Astrocyte (in vitro differentiated cells and primary cell): Measurements from ENCODE around the gene ANKS1A. TPM values are rescaled to one million over a fixed set of nuclear protein-coding genes. Genes with fewer than 3 reads are reported as not detected.

Source experiments
- DNase-seq: peaks from one replicate; pipeline ENCODE4 v3.0.0-alpha.2; 2010; ENCODE audit warnings: low read depth
- FAIRE-seq: peaks from 2 replicates; lab custom pipeline; 2011; peaks lifted over from hg19 to GRCh38; lab: Jason Lieb, UNC
- H2AFZ ChIP-seq: 2 replicates; pipeline ENCODE4 v1.6.0; 2012; ENCODE audit warnings: low read depth, low read length, inconsistent platforms
- H3K27ac ChIP-seq: 2 replicates; pipeline ENCODE4 v1.5.1; 2011; ENCODE audit warnings: low read depth, low read length, inconsistent platforms
- H3K27me3 ChIP-seq: 2 replicates; pipeline ENCODE4 v1.6.0; 2011; ENCODE audit warnings: low read length, inconsistent platforms; ENCODE audit not compliant: insufficient read depth
- H3K36me3 ChIP-seq: 2 replicates; pipeline ENCODE4 v1.5.1; 2011; ENCODE audit warnings: low read length, inconsistent platforms; ENCODE audit not compliant: insufficient read depth
- H3K4me1 ChIP-seq: 2 replicates; pipeline ENCODE4 v1.5.1; 2011; ENCODE audit warnings: low read length, inconsistent platforms; ENCODE audit not compliant: insufficient read depth
- H3K4me2 ChIP-seq: 2 replicates; pipeline ENCODE4 v1.6.0; 2012; ENCODE audit warnings: low read length, inconsistent platforms
- H3K4me3 ChIP-seq: 2 replicates; pipeline ENCODE4 v1.5.1; 2011; ENCODE audit warnings: low read depth, mild to moderate bottlenecking, low read length, inconsistent platforms; ENCODE audit not compliant: insufficient read depth
- H3K79me2 ChIP-seq: 2 replicates; pipeline ENCODE4 v1.6.0; 2012; ENCODE audit warnings: mild to moderate bottlenecking, low read length, inconsistent platforms; ENCODE audit not compliant: insufficient read depth
- H3K9ac ChIP-seq: 2 replicates; pipeline ENCODE4 v1.6.0; 2012; ENCODE audit warnings: mild to moderate bottlenecking, low read length, inconsistent platforms
- H3K9me3 ChIP-seq: 2 replicates; pipeline ENCODE4 v1.5.1; 2012; ENCODE audit warnings: low read depth, mild to moderate bottlenecking, low read length, inconsistent platforms; ENCODE audit not compliant: insufficient read depth
- H4K20me1 ChIP-seq: 2 replicates; pipeline ENCODE4 v1.6.0; 2012; ENCODE audit warnings: low read length, inconsistent platforms; ENCODE audit not compliant: insufficient read depth
- H3K27ac Mint-ChIP-seq: one replicate; pipeline ENCODE4 v1.8.0; 2021; ENCODE audit warnings: mild to moderate bottlenecking, mixed read lengths; ENCODE audit not compliant: unreplicated experiment
- H3K27me3 Mint-ChIP-seq: one replicate; pipeline ENCODE4 v1.8.0; 2021; ENCODE audit warnings: low read depth, mixed read lengths; ENCODE audit not compliant: unreplicated experiment
- H3K36me3 Mint-ChIP-seq: one replicate; pipeline ENCODE4 v1.8.0; 2021; ENCODE audit warnings: low read depth, mixed read lengths; ENCODE audit not compliant: unreplicated experiment
- H3K4me1 Mint-ChIP-seq: one replicate; pipeline ENCODE4 v1.8.0; 2021; ENCODE audit warnings: low read depth, mixed read lengths; ENCODE audit not compliant: unreplicated experiment
- H3K4me3 Mint-ChIP-seq: one replicate; pipeline ENCODE4 v1.8.0; 2021; ENCODE audit warnings: mild to moderate bottlenecking, moderate library complexity, mixed read lengths; ENCODE audit not compliant: unreplicated experiment
- H3K9me3 Mint-ChIP-seq: one replicate; pipeline ENCODE4 v1.8.0; 2021; ENCODE audit warnings: mild to moderate bottlenecking, mixed read lengths; ENCODE audit not compliant: unreplicated experiment
- EZH2 ChIP-seq: IDR thresholded peaks from 2 replicates; pipeline ENCODE4 v1.6.1; 2012; ENCODE audit warnings: mild to moderate bottlenecking, low read length, inconsistent platforms; ENCODE audit not compliant: insufficient read depth
- total RNA-seq: library from RNA; stranded (reverse); gene quantifications from 2 replicates; pipeline ENCODE4 v1.2.1, GENCODE V29; 2021
- TF ChIP-seq, protein P1 (sequence below): IDR thresholded peaks from 2 replicates; pipeline ENCODE4 v1.5.1; 2011; ENCODE audit warnings: low read depth, mild to moderate bottlenecking, inconsistent platforms, low read length, moderate library complexity; ENCODE audit not compliant: insufficient read depth

ANKS1A gene
- total RNA-seq, 1 donor from 2014 or later: 18.0 TPM

GRCh38 chr6:35027807-35028206 lies 138.8 kb downstream of the ANKS1A start:
- Histone ChIP-seq H3K9ac (no peak overlapping the region), H3K36me3 (no peaks in the 10 kb centered on the region), H3K27me3 (no peaks in the 10 kb centered on the region), H3K27ac (no peak overlapping the region), H3K9me3 (no peaks in the 10 kb centered on the region), H3K79me2 (no peaks in the 10 kb centered on the region), H2AFZ (no peak overlapping the region), H4K20me1 (no peaks in the 10 kb centered on the region), H3K4me3 (no peak overlapping the region), H3K4me2 (no peak overlapping the region), H3K4me1 (peaks cover 27% of the 10 kb centered on the region)
- H3K4me3 Mint-ChIP-seq: no peak overlapping the region
- peaks cover 31% of the 10 kb centered on the region for H3K4me1 Mint-ChIP-seq
- no peaks in the 10 kb centered on the region for H3K27me3 Mint-ChIP-seq
- no peak for TF ChIP-seq EZH2
- TF ChIP-seq, protein P1, sequence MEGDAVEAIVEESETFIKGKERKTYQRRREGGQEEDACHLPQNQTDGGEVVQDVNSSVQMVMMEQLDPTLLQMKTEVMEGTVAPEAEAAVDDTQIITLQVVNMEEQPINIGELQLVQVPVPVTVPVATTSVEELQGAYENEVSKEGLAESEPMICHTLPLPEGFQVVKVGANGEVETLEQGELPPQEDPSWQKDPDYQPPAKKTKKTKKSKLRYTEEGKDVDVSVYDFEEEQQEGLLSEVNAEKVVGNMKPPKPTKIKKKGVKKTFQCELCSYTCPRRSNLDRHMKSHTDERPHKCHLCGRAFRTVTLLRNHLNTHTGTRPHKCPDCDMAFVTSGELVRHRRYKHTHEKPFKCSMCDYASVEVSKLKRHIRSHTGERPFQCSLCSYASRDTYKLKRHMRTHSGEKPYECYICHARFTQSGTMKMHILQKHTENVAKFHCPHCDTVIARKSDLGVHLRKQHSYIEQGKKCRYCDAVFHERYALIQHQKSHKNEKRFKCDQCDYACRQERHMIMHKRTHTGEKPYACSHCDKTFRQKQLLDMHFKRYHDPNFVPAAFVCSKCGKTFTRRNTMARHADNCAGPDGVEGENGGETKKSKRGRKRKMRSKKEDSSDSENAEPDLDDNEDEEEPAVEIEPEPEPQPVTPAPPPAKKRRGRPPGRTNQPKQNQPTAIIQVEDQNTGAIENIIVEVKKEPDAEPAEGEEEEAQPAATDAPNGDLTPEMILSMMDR: no peak
- no peaks in the 10 kb centered on the region for H3K9me3 Mint-ChIP-seq
- DNase-seq: no peak
- H3K27ac Mint-ChIP-seq: no peak overlapping the region
- no peak for FAIRE-seq
- peaks cover 9% of the 10 kb centered on the region for H3K36me3 Mint-ChIP-seq

- H3K27ac Mint-ChIP-seq: no peak overlapping the region
- no peak for FAIRE-seq
These were observed 140.0 kb downstream of the ANKS1A start for GRCh38 chr6:35028781-35029769.

More at GRCh38 chr6:35028781-35029769, 140.0 kb downstream of the ANKS1A start:
- H3K4me1 ChIP-seq: peaks cover 27% of the 10 kb centered on the region
- no peak overlapping the region for H3K4me2 ChIP-seq
- H3K4me3 ChIP-seq: no peak overlapping the region
- H3K4me3 Mint-ChIP-seq: no peak overlapping the region
- H3K27ac ChIP-seq: no peak overlapping the region
- H3K9ac ChIP-seq: no peak overlapping the region
- peaks cover 31% of the 10 kb centered on the region for H3K4me1 Mint-ChIP-seq
- no peaks in the 10 kb centered on the region for H3K27me3 ChIP-seq
- H4K20me1 ChIP-seq: no peaks in the 10 kb centered on the region
- no peaks in the 10 kb centered on the region for H3K27me3 Mint-ChIP-seq
- no peaks in the 10 kb centered on the region for H3K79me2 ChIP-seq
- no peak overlapping the region for H2AFZ ChIP-seq
- no peaks in the 10 kb centered on the region for H3K9me3 Mint-ChIP-seq
- H3K36me3 ChIP-seq: no peaks in the 10 kb centered on the region
- DNase-seq: no peak
- TF ChIP-seq, protein P1: no peak
- TF ChIP-seq EZH2: no peak
- peaks cover 9% of the 10 kb centered on the region for H3K36me3 Mint-ChIP-seq
- no peaks in the 10 kb centered on the region for H3K9me3 ChIP-seq
